Right lobe of liver (tissue), 6 donors: ENCODE data around the gene DCTPP1. TPM values are rescaled to one million over a fixed set of nuclear protein-coding genes. Genes with fewer than 3 reads are reported as not detected.
A peak's percentile ranks its signal among the peaks of the same experiment; 100 is the strongest.

ENCODE experiments used
- ATAC-seq, 4 donors: fragments of 200-7000 bp; cut with Tn5 transposase; one replicate each; pipeline ENCODE4 v1.9.1; 2020; ENCODE audit warnings: mild to moderate bottlenecking in 4 of 4, moderate library complexity in 4 of 4
- DNase-seq, 3 donors: peaks; one replicate each; pipeline ENCODE4 v3.0.0-alpha.2; 2020
- H3K27ac ChIP-seq, 3 donors: fragments of 200-600 bp; one replicate each; pipeline ENCODE4 v1.8.0; 2022
- H3K27me3 ChIP-seq, 2 donors: fragments of 200-600 bp; one replicate each; pipeline ENCODE4 v1.8.0; 2022
- H3K36me3 ChIP-seq, 4 donors: fragments of 200-600 bp; sonication (generic) in 1 of 4; one replicate each; pipeline versions ENCODE4 v1.5.1 to v1.8.0; 2017 to 2022; ENCODE audit warnings: control low read depth in 1 of 4
- H3K4me1 ChIP-seq, 4 donors: fragments of 200-600 bp; sonication (generic) in 1 of 4; one replicate each; pipeline versions ENCODE4 v1.5.1 to v1.8.0; 2017 to 2022; ENCODE audit warnings: control low read depth in 1 of 4
- H3K4me3 ChIP-seq, 3 donors: fragments of 200-600 bp; one replicate each; pipeline ENCODE4 v1.8.0; 2022
- H3K9me3 ChIP-seq, 4 donors: fragments of 200-600 bp; sonication (generic) in 1 of 4; one replicate each; pipeline versions ENCODE4 v1.5.1 to v1.8.0; 2017 to 2022; ENCODE audit warnings: control low read depth in 1 of 4
- CTCF ChIP-seq, 4 donors: fragments of 200-600 bp in 3 of 4; fragments of 450-650 bp in 1 of 4; IDR thresholded peaks; one replicate each; pipeline versions ENCODE4 v1.5.1 to v1.8.0; 2016 to 2022; ENCODE audit warnings: antibody characterized with exemption in 4 of 4, mild to moderate bottlenecking in 2 of 4
- POLR2A ChIP-seq: fragments of 450-650 bp; IDR thresholded peaks from one replicate; pipeline ENCODE4 v1.6.1; 2017; ENCODE audit warnings: antibody characterized with exemption, mild to moderate bottlenecking
- WGBS: methylation state at CpG from one replicate; pipeline ENCODE4 v1.1.6; 2018; ENCODE audit warnings: low coverage, low lambda C conversion rate; ENCODE audit not compliant: insufficient coverage; ENCODE audit errors: missing lambda C conversion rate; 5-methylcytosine and 5-hydroxymethylcytosine counted together
- intact Hi-C, 2 donors: fragments of 100-400 bp; cut with DNase I; formaldehyde crosslinking; loops; one replicate each; pipeline versions ENCODE4 v1.11.2 to v1.14.1; 2022
- total RNA-seq, 6 experiments: library from RNA; depleted of rRNA in 2 of 6; stranded (reverse); fragments of >200 nt in 2 of 6; fragmentation: NEBNext Ultra II Directional in 3 of 6; extraction: Animal tissue kit (Norgen Biotek cat#: 25700) in 3 of 6; gene quantifications; one replicate each; pipeline versions ENCODE4 v1.1.0 to v1.2.4, GENCODE V29; 2016 to 2023
- donor health status: DM: no; HTN: yes; CAD: no.
- donor health status: DM: no; HTN: no; CAD: no.
- donor health status: DM: no; HTN: no; CAD: no.
- donor health status: DM: no; HTN: yes; CAD: no.
- donor health status: DM: no; HTN: yes; CAD: no.

DCTPP1 gene
- total RNA-seq, 6 experiments from 2014 or later = 10.0 to 17.9 (median 13.9) TPM

- Histone ChIP-seq H3K27me3 (no peaks in the 10 kb centered on the region), H3K4me1 (peaks cover 0 to 20% (median 0%) of the 10 kb centered on the region in 4 donors), H3K4me3 (peak within 1 kb of the TSS; percentile 80 to 96 (median 82)), H3K36me3 (peaks cover 0 to 4% (median 0%) of the 10 kb centered on the region in 4 donors), H3K27ac (peak within 1 kb of the TSS; percentile 44 to 67 (median 59)), H3K9me3 (no peaks in the 10 kb centered on the region)
- under 1% methylated on average over 31 of the region's 103 CpGs for WGBS
- peak; percentile 90 to 92 (median 92) for DNase-seq
- peak in 3 of 4 donors; percentile 15 to 73 (median 70) for TF ChIP-seq CTCF (IDR thresholded peaks at IDR 0.05)
- TF ChIP-seq POLR2A = peak; percentile 55
- ATAC-seq = peak; percentile 87 to 96 (median 93)
- intact Hi-C loops = no loop called here
These were observed 34.5 kb downstream of the DCTPP1 start, which contains the start of gene ZNF48 for GRCh38 chr16:30395155-30395991. Gene ZNF48 (plus strand): TSS chr16:30395420. CDS start chr16:30395795, 375 bp downstream.

- H3K36me3 ChIP-seq = peaks cover 0 to 4% (median 0%) of the 10 kb centered on the region in 4 donors
- H3K27ac ChIP-seq = peak overlapping the region; percentile 44 to 67 (median 59)
- intact Hi-C loops = no loop called here
- 12% methylated on average over 31 of the region's 31 CpGs for WGBS
- H3K4me3 ChIP-seq = peak overlapping the region; percentile 80 to 96 (median 82)
- H3K27me3 ChIP-seq = no peaks in the 10 kb centered on the region
- H3K4me1 ChIP-seq = peaks cover 0 to 15% (median 0%) of the 10 kb centered on the region in 4 donors
- ATAC-seq (peak in 2 of 4 donors; percentile 8 to 10), DNase-seq (no peak)
- TF ChIP-seq CTCF (IDR thresholded peaks at IDR 0.05) = no peak
- no peak for TF ChIP-seq POLR2A
- H3K9me3 ChIP-seq = no peaks in the 10 kb centered on the region
These were observed 35.2 kb downstream of the DCTPP1 start for GRCh38 chr16:30394592-30395154.

- Histone ChIP-seq H3K27me3 (no peaks in the 10 kb centered on the region), H3K27ac (no peak overlapping the region), H3K4me1 (peaks cover 0 to 6% (median 2%) of the 10 kb centered on the region in 4 donors), H3K9me3 (no peaks in the 10 kb centered on the region), H3K4me3 (no peak overlapping the region), H3K36me3 (no peaks in the 10 kb centered on the region)
- intact Hi-C loops = no loop called here
- WGBS = 64% methylated on average over 2 of the region's 2 CpGs
- no peak for ATAC-seq
- DNase-seq = no peak
- no peak for TF ChIP-seq POLR2A
- no peak for TF ChIP-seq CTCF (IDR thresholded peaks at IDR 0.05)
These were observed 46.3 kb downstream of the DCTPP1 start for GRCh38 chr16:30383521-30383920.

GRCh38 chr16:30382111-30382881 is 47.5 kb downstream of the DCTPP1 start, which contains the start of gene SEPTIN1:
Gene SEPTIN1 (minus strand): TSS chr16:30382561. CDS start chr16:30382542, 19 bp downstream.
- Histone ChIP-seq H3K4me3 (no peak within 1 kb of the TSS), H3K27me3 (no peaks in the 10 kb centered on the region), H3K36me3 (no peaks in the 10 kb centered on the region), H3K27ac (no peak within 1 kb of the TSS), H3K9me3 (no peaks in the 10 kb centered on the region), H3K4me1 (peaks cover 0 to 7% (median 3%) of the 10 kb centered on the region in 4 donors)
- TF ChIP-seq CTCF (IDR thresholded peaks at IDR 0.05) = no peak
- no peak for TF ChIP-seq POLR2A
- WGBS = 100% methylated on average over 1 of the region's 12 CpGs
- ATAC-seq (no peak), DNase-seq (no peak)
- intact Hi-C loops = no loop called here
